PC-9 (cell line): ENCODE measurements around the gene MTG2.

Experiments used
- EZH2 ChIP-seq: fragments of 200-600 bp; sonication (generic); IDR thresholded peaks from 2 replicates; pipeline ENCODE4 v1.8.0; 2017; ENCODE audit warnings: antibody characterized with exemption, low read depth
- TF ChIP-seq, protein P1 (sequence below): fragments of 200-600 bp; sonication (generic); conservative IDR thresholded peaks from 2 replicates; pipeline ENCODE4 v1.6.1; 2017; ENCODE audit warnings: mixed run types, antibody characterized with exemption, mild to moderate bottlenecking, moderate library complexity

DNA sequence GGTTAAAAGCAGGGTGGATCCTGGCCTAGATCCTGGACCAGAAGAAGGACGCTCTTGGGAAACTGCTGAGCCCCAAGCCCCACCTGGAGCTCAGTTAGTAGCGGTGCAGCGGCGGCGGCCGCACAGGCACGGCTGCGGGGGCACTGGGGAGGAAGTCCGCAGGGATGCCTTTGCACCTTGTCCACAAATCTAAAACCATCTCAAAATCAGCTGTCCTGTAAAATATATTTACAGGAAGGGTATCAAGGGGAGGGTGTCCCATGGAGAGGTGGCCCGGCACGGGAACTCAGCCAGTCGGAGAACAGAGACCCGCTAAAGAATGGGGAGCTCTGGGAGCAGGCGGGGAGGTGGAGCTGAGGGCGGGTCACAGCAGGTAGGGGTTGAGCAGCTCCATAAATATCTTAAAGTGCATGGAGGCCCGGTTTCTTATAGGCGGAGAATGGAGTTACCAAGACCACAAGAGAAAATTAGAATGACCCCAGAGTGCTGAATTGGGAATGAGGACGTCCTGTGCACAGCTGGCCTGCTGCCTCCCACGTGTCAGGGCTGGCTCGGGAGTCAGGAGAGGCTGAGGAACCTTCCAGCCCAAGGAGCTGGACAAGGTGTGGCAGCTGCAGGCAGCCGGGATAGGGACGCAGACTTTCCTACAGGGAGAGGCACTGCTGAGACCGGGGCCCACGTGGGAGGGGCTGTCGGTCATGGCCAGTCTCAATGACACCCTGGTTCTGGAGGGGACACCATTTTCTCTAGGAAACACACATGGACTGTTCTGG is 8.0 kb downstream of the MTG2 start:
- TF ChIP-seq, protein P1, sequence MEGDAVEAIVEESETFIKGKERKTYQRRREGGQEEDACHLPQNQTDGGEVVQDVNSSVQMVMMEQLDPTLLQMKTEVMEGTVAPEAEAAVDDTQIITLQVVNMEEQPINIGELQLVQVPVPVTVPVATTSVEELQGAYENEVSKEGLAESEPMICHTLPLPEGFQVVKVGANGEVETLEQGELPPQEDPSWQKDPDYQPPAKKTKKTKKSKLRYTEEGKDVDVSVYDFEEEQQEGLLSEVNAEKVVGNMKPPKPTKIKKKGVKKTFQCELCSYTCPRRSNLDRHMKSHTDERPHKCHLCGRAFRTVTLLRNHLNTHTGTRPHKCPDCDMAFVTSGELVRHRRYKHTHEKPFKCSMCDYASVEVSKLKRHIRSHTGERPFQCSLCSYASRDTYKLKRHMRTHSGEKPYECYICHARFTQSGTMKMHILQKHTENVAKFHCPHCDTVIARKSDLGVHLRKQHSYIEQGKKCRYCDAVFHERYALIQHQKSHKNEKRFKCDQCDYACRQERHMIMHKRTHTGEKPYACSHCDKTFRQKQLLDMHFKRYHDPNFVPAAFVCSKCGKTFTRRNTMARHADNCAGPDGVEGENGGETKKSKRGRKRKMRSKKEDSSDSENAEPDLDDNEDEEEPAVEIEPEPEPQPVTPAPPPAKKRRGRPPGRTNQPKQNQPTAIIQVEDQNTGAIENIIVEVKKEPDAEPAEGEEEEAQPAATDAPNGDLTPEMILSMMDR, result no peak
- TF ChIP-seq EZH2, result no peak
